BLaER1 treated with 17β-estradiol and CSF1 and Interleukin-3, amounts not matched to agents 10 nM and 100 nM (cell line): ENCODE data around the gene CSF1R.

ENCODE experiments used
- H3K27ac ChIP-seq, 11 experiments: shearing (Covaris generic); formaldehyde crosslinking; 2 replicates each; pipeline ENCODE4 v1.8.1; 2022
- H3K27me3 ChIP-seq, 11 experiments: shearing (Covaris generic); formaldehyde crosslinking; 2 replicates each; pipeline ENCODE4 v1.8.1; 2022
- H3K36me3 ChIP-seq, 11 experiments: shearing (Covaris generic); formaldehyde crosslinking; 2 replicates each; pipeline ENCODE4 v1.8.1; 2022
- H3K4me1 ChIP-seq, 10 experiments: shearing (Covaris generic); formaldehyde crosslinking; 2 replicates each; pipeline ENCODE4 v1.8.1; 2022
- H3K4me2 ChIP-seq, 11 experiments: shearing (Covaris generic); formaldehyde crosslinking; 2 replicates each; pipeline ENCODE4 v1.8.1; 2022
- H3K4me3 ChIP-seq, 10 experiments: shearing (Covaris generic); formaldehyde crosslinking; 2 replicates each; pipeline ENCODE4 v1.8.1; 2022
- H3K9ac ChIP-seq, 11 experiments: shearing (Covaris generic); formaldehyde crosslinking; 2 replicates each; pipeline ENCODE4 v1.8.1; 2022
- H3K9me3 ChIP-seq, 11 experiments: shearing (Covaris generic); formaldehyde crosslinking; replicated peaks in 1 of 11; 2 replicates each; pipeline ENCODE4 v1.8.1; 2022
- H4K20me1 ChIP-seq, 11 experiments: shearing (Covaris generic); formaldehyde crosslinking; 2 replicates each; pipeline ENCODE4 v1.8.1; 2022
- Cebpa-rat ChIP-seq, 11 experiments: shearing (Covaris generic); IDR thresholded peaks; 2 replicates each; pipeline ENCODE4 v1.8.1; 2022

Gene CSF1R

GRCh38 chr5:150057052-150057451 is 29.3 kb downstream of the CSF1R start:
- H3K4me2 ChIP-seq = peak overlapping the region in 5 of 11 experiments; percentile 78 to 88 (median 83); a peak in 9 of 22 replicates
- H4K20me1 ChIP-seq = peaks cover 0 to 70% (median 10%) of the 10 kb centered on the region in 11 experiments; a peak in 11 of 22 replicates
- H3K9me3 ChIP-seq = no peaks in the 10 kb centered on the region
- H3K36me3 ChIP-seq = peaks cover 85 to 97% (median 93%) of the 10 kb centered on the region in 11 experiments
- H3K27ac ChIP-seq = peak overlapping the region in 10 of 11 experiments; percentile 32 to 93 (median 84); a peak in 16 of 22 replicates
- no peaks in the 10 kb centered on the region for H3K27me3 ChIP-seq
- peak overlapping the region in 6 of 11 experiments; percentile 10 to 72 (median 56); a peak in 5 of 22 replicates for H3K9ac ChIP-seq
- peaks cover 44 to 100% (median 90%) of the 10 kb centered on the region in 10 experiments for H3K4me1 ChIP-seq
- H3K4me3 ChIP-seq = no peak overlapping the region
- TF ChIP-seq Cebpa-rat (IDR thresholded peaks at IDR 0.05) = no peak

DNA sequence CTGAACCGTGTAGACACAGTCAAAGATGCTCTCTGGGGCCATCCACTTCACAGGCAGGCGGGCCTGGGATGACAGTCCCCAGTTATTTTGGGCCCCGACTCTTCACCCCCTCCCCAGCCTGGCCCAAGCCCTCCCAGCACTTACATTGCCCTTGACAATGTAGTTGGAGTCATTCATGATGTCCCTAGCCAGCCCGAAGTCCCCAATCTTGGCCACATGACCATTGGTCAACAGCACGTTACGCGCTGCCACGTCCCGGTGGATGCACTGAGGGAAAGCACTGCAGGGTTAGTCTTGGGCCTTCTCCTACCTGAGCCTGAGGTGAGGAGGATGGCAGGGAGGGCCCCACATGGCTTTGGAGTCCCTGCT is 30.3 kb downstream of the CSF1R start:
- Histone ChIP-seq H3K27ac (peak overlapping the region in 8 of 11 experiments; percentile 19 to 93 (median 35); a peak in 11 of 22 replicates), H3K9me3 (no peaks in the 10 kb centered on the region), H3K4me3 (no peak overlapping the region), H3K36me3 (peaks cover 87 to 98% (median 94%) of the 10 kb centered on the region in 11 experiments), H3K27me3 (no peaks in the 10 kb centered on the region), H3K9ac (peak overlapping the region in 4 of 11 experiments; percentile 20 to 66 (median 42); a peak in 6 of 22 replicates), H3K4me2 (peak overlapping the region in 4 of 11 experiments; percentile 0 to 83 (median 78); a peak in 7 of 22 replicates), H4K20me1 (peaks cover 0 to 75% (median 10%) of the 10 kb centered on the region in 11 experiments; a peak in 11 of 22 replicates), H3K4me1 (peaks cover 40 to 100% (median 92%) of the 10 kb centered on the region in 10 experiments)
- no peak for TF ChIP-seq Cebpa-rat (IDR thresholded peaks at IDR 0.05)

DNA sequence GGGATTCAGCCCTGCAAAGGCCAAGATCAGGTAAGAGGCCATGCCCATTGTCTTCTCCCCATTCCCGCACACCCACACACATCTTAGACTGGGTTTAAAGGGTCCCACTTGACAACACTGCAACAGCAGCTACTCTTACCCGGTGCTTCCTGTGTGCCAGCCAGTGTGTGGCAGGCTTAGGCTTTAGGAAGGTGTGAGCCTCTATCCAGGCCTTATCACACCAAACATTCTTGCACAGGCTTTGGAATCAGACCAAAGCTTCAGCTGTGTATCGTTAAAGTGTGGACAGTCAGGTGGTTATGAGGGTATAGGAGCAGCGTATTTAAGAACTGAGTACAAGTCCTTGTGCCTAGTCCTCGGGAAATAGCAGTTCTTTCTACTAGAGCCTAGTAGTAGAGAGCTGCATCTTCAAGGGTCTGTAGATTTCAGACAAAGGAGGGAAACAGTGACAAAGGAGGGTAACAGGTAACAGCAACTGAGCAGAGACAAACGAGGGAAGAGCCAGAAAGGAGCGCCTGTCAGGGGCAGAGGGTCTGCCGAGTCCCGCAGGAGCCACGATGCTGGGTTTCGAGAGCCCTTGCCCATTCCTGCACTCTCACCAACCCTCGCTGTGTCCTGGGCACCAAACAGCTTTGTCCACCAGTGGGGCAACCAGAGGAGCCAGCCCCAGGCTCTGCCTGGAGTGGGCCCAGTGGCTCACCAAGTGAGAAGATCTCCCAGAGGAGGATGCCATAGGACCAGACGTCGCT is 30.9 kb downstream of the CSF1R start:
- no peaks in the 10 kb centered on the region for H3K27me3 ChIP-seq
- H3K9me3 ChIP-seq = no peaks in the 10 kb centered on the region
- TF ChIP-seq Cebpa-rat (IDR thresholded peaks at IDR 0.05) = no peak
- peak overlapping the region in 4 of 11 experiments; percentile 0 to 83 (median 78); a peak in 6 of 22 replicates for H3K4me2 ChIP-seq
- H3K36me3 ChIP-seq = peaks cover 87 to 98% (median 94%) of the 10 kb centered on the region in 11 experiments
- H4K20me1 ChIP-seq = peaks cover 0 to 81% (median 10%) of the 10 kb centered on the region in 11 experiments; a peak in 11 of 22 replicates
- H3K9ac ChIP-seq = peak overlapping the region in 4 of 11 experiments; percentile 20 to 66 (median 42); a peak in 6 of 22 replicates
- H3K4me3 ChIP-seq = no peak overlapping the region
- H3K4me1 ChIP-seq = peaks cover 43 to 100% (median 92%) of the 10 kb centered on the region in 10 experiments
- H3K27ac ChIP-seq = peak overlapping the region in 9 of 11 experiments; percentile 18 to 93 (median 35); a peak in 14 of 22 replicates

GRCh38 chr5:150054569-150054968 is 31.8 kb downstream of the CSF1R start:
- Histone ChIP-seq H3K4me2 (peak overlapping the region in 5 of 11 experiments; percentile 79 to 90 (median 84); a peak in 10 of 22 replicates), H3K27ac (peak overlapping the region in 6 of 11 experiments; percentile 45 to 82 (median 74); a peak in 8 of 22 replicates), H3K9ac (peak overlapping the region in 2 of 11 experiments; percentile 59 to 66; a peak in 2 of 22 replicates), H3K4me3 (no peak overlapping the region), H3K4me1 (peaks cover 39 to 100% (median 90%) of the 10 kb centered on the region in 10 experiments), H4K20me1 (peaks cover 0 to 87% (median 14%) of the 10 kb centered on the region in 11 experiments; a peak in 13 of 22 replicates), H3K36me3 (peaks cover 88 to 98% (median 94%) of the 10 kb centered on the region in 11 experiments), H3K27me3 (no peaks in the 10 kb centered on the region), H3K9me3 (no peaks in the 10 kb centered on the region)
- TF ChIP-seq Cebpa-rat (IDR thresholded peaks at IDR 0.05) = no peak

- H3K4me3 ChIP-seq = peak overlapping the region in 1 of 10 experiments; percentile 12; a peak in 1 of 20 replicates
- TF ChIP-seq Cebpa-rat (IDR thresholded peaks at IDR 0.05) = no peak
- peaks cover 32 to 100% (median 84%) of the 10 kb centered on the region in 10 experiments for H3K4me1 ChIP-seq
- H4K20me1 ChIP-seq = peaks cover 0 to 94% (median 17%) of the 10 kb centered on the region in 11 experiments; a peak in 13 of 22 replicates
- peak overlapping the region; percentile 45 to 82 (median 70) for H3K27ac ChIP-seq
- H3K4me2 ChIP-seq = peak overlapping the region in 7 of 11 experiments; percentile 62 to 90 (median 83); a peak in 14 of 22 replicates
- no peaks in the 10 kb centered on the region for H3K9me3 ChIP-seq
- H3K36me3 ChIP-seq = peaks cover 95 to 99% (median 96%) of the 10 kb centered on the region in 11 experiments
- H3K9ac ChIP-seq = peak overlapping the region in 10 of 11 experiments; percentile 23 to 66 (median 56); a peak in 13 of 22 replicates
- H3K27me3 ChIP-seq = no peaks in the 10 kb centered on the region
Measured at GRCh38 chr5:150053713-150054392, 32.5 kb downstream of the CSF1R start.

GRCh38 chr5:150052956-150053712 is 33.2 kb downstream of the CSF1R start:
- peak overlapping the region; percentile 48 to 82 (median 70) for H3K27ac ChIP-seq
- peak overlapping the region; percentile 23 to 66 (median 52); a peak in 18 of 22 replicates for H3K9ac ChIP-seq

DNA sequence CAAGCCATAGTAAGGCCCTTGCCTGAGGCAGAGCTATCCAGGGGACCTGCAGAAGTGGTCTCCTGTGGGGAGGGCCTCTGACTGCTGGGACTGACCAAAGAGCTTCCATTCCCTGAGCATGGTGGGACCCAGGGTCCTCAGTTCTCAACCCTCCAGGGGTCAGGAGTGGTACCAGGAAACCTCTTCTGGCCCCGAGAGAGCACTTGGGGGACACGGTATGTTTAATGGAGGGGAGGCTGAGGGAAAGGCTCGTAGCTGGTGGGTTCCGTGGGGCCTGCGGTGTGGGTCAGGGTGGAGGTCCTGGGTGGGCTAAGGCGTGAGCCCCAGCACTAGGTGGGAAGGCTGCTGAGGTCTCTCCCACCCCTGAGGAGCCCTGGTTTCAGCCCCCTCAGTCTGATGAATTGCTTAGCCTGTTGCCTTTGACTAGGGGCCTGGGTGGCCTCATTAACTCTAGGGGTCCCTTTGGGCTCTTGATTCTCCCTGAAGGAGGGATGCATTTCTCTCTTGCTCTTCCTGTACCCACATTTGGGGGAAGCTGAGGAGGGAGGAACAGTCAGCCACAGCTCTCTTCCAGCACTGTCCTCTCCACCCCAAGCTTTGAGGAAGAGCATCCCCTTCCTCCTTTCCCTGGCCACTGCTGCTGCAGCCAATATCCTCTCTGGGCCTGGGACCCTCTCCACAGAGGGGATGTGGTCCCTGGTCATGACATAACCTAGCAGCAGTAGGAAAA is 34.0 kb downstream of the CSF1R start:
- H3K27ac ChIP-seq = peak overlapping the region; percentile 48 to 82 (median 70); a peak in 21 of 22 replicates
- peaks cover 0 to 100% (median 24%) of the 10 kb centered on the region in 11 experiments; a peak in 14 of 22 replicates for H4K20me1 ChIP-seq
- peak overlapping the region; percentile 23 to 66 (median 52); a peak in 17 of 22 replicates for H3K9ac ChIP-seq
- H3K4me1 ChIP-seq = peaks cover 22 to 92% (median 70%) of the 10 kb centered on the region in 10 experiments
- no peak for TF ChIP-seq Cebpa-rat (IDR thresholded peaks at IDR 0.05)
- H3K27me3 ChIP-seq = no peaks in the 10 kb centered on the region
- no peaks in the 10 kb centered on the region for H3K9me3 ChIP-seq
- H3K36me3 ChIP-seq = peaks cover 98 to 100% (median 100%) of the 10 kb centered on the region in 11 experiments
- peak overlapping the region in 9 of 11 experiments; percentile 12 to 90 (median 79); a peak in 18 of 22 replicates for H3K4me2 ChIP-seq
- peak overlapping the region in 3 of 10 experiments; percentile 25 to 34 (median 33); a peak in 4 of 20 replicates for H3K4me3 ChIP-seq

More at GRCh38 chr5:150052956-150053712, 33.2 kb downstream of the CSF1R start:
- Histone ChIP-seq H3K4me2 (peak overlapping the region in 10 of 11 experiments; percentile 12 to 90 (median 70); a peak in 19 of 22 replicates), H3K27me3 (no peaks in the 10 kb centered on the region), H3K9me3 (no peaks in the 10 kb centered on the region), H3K4me3 (peak overlapping the region in 3 of 10 experiments; percentile 25 to 34 (median 33); a peak in 3 of 20 replicates), H3K4me1 (peaks cover 25 to 96% (median 77%) of the 10 kb centered on the region in 10 experiments), H3K36me3 (peaks cover 98 to 100% (median 100%) of the 10 kb centered on the region in 11 experiments), H4K20me1 (peaks cover 0 to 99% (median 17%) of the 10 kb centered on the region in 11 experiments; a peak in 14 of 22 replicates)
- no peak for TF ChIP-seq Cebpa-rat (IDR thresholded peaks at IDR 0.05)
